IMR-90 (cell line): ENCODE measurements around the gene RAP2A. TPM values are rescaled to one million over a fixed set of nuclear protein-coding genes. Genes with fewer than 3 reads are reported as not detected.

Source experiments
- ATAC-seq: fragments of 200-7000 bp; cut with Tn5 transposase; 2 replicates; pipeline ENCODE4 v1.9.1; 2020; ENCODE audit warnings: low read depth, mild to moderate bottlenecking, moderate library complexity
- BruUV-seq: library from RNA; stranded (reverse); fragments of 400-500 nt; replicated peaks from 2 replicates; lab custom pipeline; 2021; lab: Mats Ljungman, UMichigan
- CTCF ChIA-PET: fragments of 300-600 bp; formaldehyde crosslinking; extraction: SDS; loops from one replicate; lab custom pipeline; 2021; ENCODE audit warnings: antibody characterized with exemption; lab: Yijun Ruan, JAX
- POLR2A ChIA-PET: fragments of 300-600 bp; sonication (Branson Sonifier 250); formaldehyde crosslinking; loops from one replicate; lab custom pipeline; 2022; ENCODE audit warnings: antibody characterized with exemption; ENCODE audit not compliant: unreplicated experiment; lab: Charles Lee
- DNase-seq: peaks from one replicate; pipeline ENCODE4 v3.0.0; 2013
- H2AFZ ChIP-seq: replicated peaks from 2 replicates; pipeline ENCODE3; 2013; ENCODE audit warnings: low read length, mild to moderate bottlenecking; ENCODE audit not compliant: poor library complexity
- H2AK5ac ChIP-seq: 2 replicates; pipeline ENCODE4 v1.6.1; 2013; ENCODE audit warnings: low read depth, low read length, inconsistent platforms
- H2AK9ac ChIP-seq: replicated peaks from 2 replicates; pipeline ENCODE3; 2013; ENCODE audit warnings: mild to moderate bottlenecking, low read depth, low read length, moderate library complexity; ENCODE audit not compliant: poor library complexity
- H2BK120ac ChIP-seq: 2 replicates; pipeline ENCODE4 v1.6.1; 2013; ENCODE audit warnings: low read depth, low read length, inconsistent platforms
- H2BK15ac ChIP-seq: 3 replicates; pipeline ENCODE4 v1.6.1; 2013; ENCODE audit warnings: low read depth, low read length, inconsistent platforms
- H2BK20ac ChIP-seq: 2 replicates; pipeline ENCODE4 v1.6.1; 2013; ENCODE audit warnings: low read depth, mild to moderate bottlenecking, inconsistent platforms, low read length, moderate library complexity
- H2BK5ac ChIP-seq: 2 replicates; pipeline ENCODE4 v1.6.1; 2013; ENCODE audit warnings: mild to moderate bottlenecking, low read depth, low read length, inconsistent platforms; ENCODE audit not compliant: poor library complexity, severe bottlenecking
- H3K14ac ChIP-seq: replicated peaks from 2 replicates; pipeline ENCODE4 v1.6.1; 2013; ENCODE audit warnings: low read depth, low read length, inconsistent platforms
- H3K18ac ChIP-seq: 2 replicates; pipeline ENCODE4 v1.6.1; 2013; ENCODE audit warnings: low read depth, low read length, control low read depth
- H3K23ac ChIP-seq: 2 replicates; pipeline ENCODE4 v1.6.1; 2013; ENCODE audit warnings: low read depth, low read length, inconsistent platforms
- H3K27ac ChIP-seq: 2 replicates; pipeline ENCODE4 v1.5.1; 2013; ENCODE audit warnings: mild to moderate bottlenecking, control low read depth, low read length; ENCODE audit not compliant: insufficient read depth
- H3K27me3 ChIP-seq: 2 replicates; pipeline ENCODE4 v1.6.1; 2013; ENCODE audit warnings: low read length; ENCODE audit not compliant: control insufficient read depth, insufficient read depth
- H3K36me3 ChIP-seq: 2 replicates; pipeline ENCODE4 v1.6.1; 2013; ENCODE audit warnings: low read length, mixed read lengths; ENCODE audit not compliant: control insufficient read depth, insufficient read depth
- H3K4ac ChIP-seq: 2 replicates; pipeline ENCODE4 v1.6.1; 2013; ENCODE audit warnings: low read depth, low read length, inconsistent platforms
- H3K4me1 ChIP-seq: 2 replicates; pipeline ENCODE4 v1.6.1; 2013; ENCODE audit warnings: low read length, mixed read lengths; ENCODE audit not compliant: control insufficient read depth, insufficient read depth
- H3K4me2 ChIP-seq: 2 replicates; pipeline ENCODE4 v1.6.1; 2013; ENCODE audit warnings: low read depth, mild to moderate bottlenecking, control low read depth, low read length, moderate library complexity
- H3K4me3 ChIP-seq: 2 replicates; pipeline ENCODE4 v1.5.1; 2013; ENCODE audit warnings: low read depth, mild to moderate bottlenecking, control low read depth, low read length, moderate library complexity; ENCODE audit not compliant: insufficient read depth
- H3K56ac ChIP-seq: 2 replicates; pipeline ENCODE4 v1.6.1; 2013; ENCODE audit warnings: low read length, inconsistent platforms; ENCODE audit not compliant: insufficient read depth; ENCODE audit errors: extremely low read depth
- H3K79me1 ChIP-seq, 2 experiments: 2 replicates each; pipeline ENCODE4 v1.6.1; 2013; ENCODE audit warnings: low read length in 2 of 2, inconsistent platforms in 1 of 2, low read depth in 1 of 2
- H3K9ac ChIP-seq: 2 replicates; pipeline ENCODE4 v1.6.1; 2013; ENCODE audit warnings: low read depth, low read length, control low read depth
- H3K9me1 ChIP-seq: 2 replicates; pipeline ENCODE4 v1.6.1; 2013; ENCODE audit warnings: low read length, inconsistent platforms; ENCODE audit not compliant: insufficient read depth
- H3K9me3 ChIP-seq: 2 replicates; pipeline ENCODE4 v1.6.1; 2013; ENCODE audit warnings: low read length; ENCODE audit not compliant: control insufficient read depth, insufficient read depth
- H4K20me1 ChIP-seq: 2 replicates; pipeline ENCODE4 v1.6.1; 2013; ENCODE audit warnings: low read length, inconsistent platforms; ENCODE audit not compliant: insufficient read depth
- H4K5ac ChIP-seq: 2 replicates; pipeline ENCODE4 v1.6.1; 2013; ENCODE audit warnings: mild to moderate bottlenecking, low read depth, low read length, control low read depth
- H4K8ac ChIP-seq, 2 experiments: 2 replicates each; pipeline ENCODE4 v1.6.1; 2013; ENCODE audit warnings: low read depth in 2 of 2, low read length in 2 of 2, control low read depth in 1 of 2, inconsistent platforms in 1 of 2
- H4K91ac ChIP-seq: 2 replicates; pipeline ENCODE4 v1.6.1; 2013; ENCODE audit warnings: low read depth, low read length, inconsistent platforms; ENCODE audit not compliant: insufficient read depth
- BHLHE40 ChIP-seq: fragments of 150-350 bp; IDR thresholded peaks from 2 replicates; pipeline ENCODE4 v1.6.1; 2016; ENCODE audit warnings: mild to moderate bottlenecking, low read depth, low read length
- ELK1 ChIP-seq: fragments of 150-350 bp; IDR thresholded peaks from 2 replicates; pipeline ENCODE4 v1.6.1; 2016; ENCODE audit warnings: low read depth, mild to moderate bottlenecking, low read length, moderate library complexity, borderline replicate concordance
- MAZ ChIP-seq: IDR thresholded peaks from 2 replicates; pipeline ENCODE4 v1.6.1; 2012; ENCODE audit warnings: low read depth, mild to moderate bottlenecking, low read length, improper control_type of control experiment, moderate library complexity, borderline replicate concordance
- MXI1 ChIP-seq: IDR thresholded peaks from 2 replicates; pipeline ENCODE4 v1.6.1; 2012; ENCODE audit warnings: low read depth, mild to moderate bottlenecking, low read length, moderate library complexity, borderline replicate concordance
- POLR2A ChIP-seq: IDR thresholded peaks from 2 replicates; pipeline ENCODE4 v1.6.1; 2012; ENCODE audit warnings: mild to moderate bottlenecking, low read depth, low read length
- RAD21 ChIP-seq: IDR thresholded peaks from 2 replicates; pipeline ENCODE4 v1.6.1; 2012; ENCODE audit warnings: low read length, improper control_type of control experiment
- RCOR1 ChIP-seq: IDR thresholded peaks from 2 replicates; pipeline ENCODE4 v1.6.1; 2012; ENCODE audit warnings: mild to moderate bottlenecking, low read length, improper control_type of control experiment; ENCODE audit not compliant: insufficient replicate concordance
- RFX5 ChIP-seq: IDR thresholded peaks from 2 replicates; pipeline ENCODE4 v1.8.0; 2012; ENCODE audit warnings: low read depth, mild to moderate bottlenecking, low read length, moderate library complexity
- USF2 ChIP-seq: fragments of 150-350 bp; IDR thresholded peaks from 2 replicates; pipeline ENCODE4 v1.6.1; 2017; ENCODE audit warnings: mild to moderate bottlenecking, antibody characterized with exemption, low read length, low read depth
- WGBS, 2 experiments: methylation state at CpG; one replicate each; pipeline versions ENCODE4 v1.1.5 to v1.1.7; 2013; ENCODE audit warnings: missing lambda C conversion rate in 2 of 2; ENCODE audit not compliant: insufficient read length in 1 of 2; ENCODE audit errors: extremely low coverage in 2 of 2; 5-methylcytosine and 5-hydroxymethylcytosine counted together
- dilution Hi-C: fragments of 300-500 bp; cut with HindIII; formaldehyde crosslinking; loops from one replicate; pipeline ENCODE4 v1.14.3; 2018; ENCODE audit warnings: low sequenced_read_pairs; ENCODE audit not compliant: unreplicated experiment
- in situ Hi-C: fragments of 300-500 bp; cut with MboI; formaldehyde crosslinking; loops from 3 replicates; pipeline ENCODE4 v1.14.3; 2019; ENCODE audit warnings: low sequenced_read_pairs, inconsistent platforms, mixed read lengths
- intact Hi-C: fragments of 100-400 bp; cut with micrococcal nuclease; formaldehyde crosslinking; loops from 2 replicates; pipeline ENCODE4 v1.10.0; 2022
- polyA plus RNA-seq, 3 experiments: library from polyadenylated mRNA; depleted of rRNA; stranded (reverse); fragments of >200 nt; gene quantifications; 2 replicates each; pipeline ENCODE4 v1.2.3, GENCODE V29; 2012; ENCODE audit warnings: low replicate concordance in 1 of 3
- total RNA-seq: library from RNA; depleted of rRNA; stranded (reverse); fragments of >200 nt; gene quantifications from 2 replicates; pipeline ENCODE4 v1.2.3, GENCODE V29; 2012
- TF ChIP-seq, protein P1 (sequence below): conservative IDR thresholded peaks from 2 replicates; pipeline ENCODE4 v1.5.1; 2012; ENCODE audit warnings: mild to moderate bottlenecking, low read depth, low read length, improper control_type of control experiment

RAP2A gene
- total and polyA plus RNA-seq, 2 of the 4 experiments (the other 2 are of a cell fraction): 6.4 to 21.0 TPM

DNA sequence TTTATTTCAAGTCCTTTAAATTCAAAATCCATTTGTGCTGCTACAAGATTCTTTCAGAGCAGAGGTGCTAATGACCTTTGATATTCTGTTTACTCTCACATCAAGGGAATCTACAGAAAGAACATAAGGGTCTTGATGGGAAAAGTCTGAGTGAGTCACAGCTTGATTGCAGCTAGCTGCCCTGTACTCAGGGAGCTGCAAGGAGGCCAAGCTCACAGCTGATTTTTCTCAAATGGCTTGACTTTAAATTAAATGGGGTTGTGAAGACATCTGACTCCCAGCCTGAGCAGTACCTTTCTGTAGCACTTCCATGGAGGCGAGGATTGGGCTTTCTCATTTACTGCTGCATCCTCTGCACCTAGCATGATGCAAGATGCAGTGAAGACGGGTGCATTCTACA, 62.5 kb downstream of the RAP2A start:
- Histone ChIP-seq H4K20me1 (no peaks in the 10 kb centered on the region), H3K4me1 (0 out of 2 replicates have a peak, but pooled peaks cover 2% of the 10 kb centered on the region), H4K5ac (no peak overlapping the region), H3K18ac (no peak overlapping the region), H3K4ac (no peak overlapping the region), H2AK5ac (no peak overlapping the region), H3K9me1 (peaks cover 5% of the 10 kb centered on the region; the same call in 1 of the 2 replicates), H3K56ac (no peak overlapping the region), H3K9me3 (no peaks in the 10 kb centered on the region), H2AK9ac (no peak overlapping the region), H3K4me2 (no peak overlapping the region), H3K14ac (no peak overlapping the region), H4K8ac (no peak overlapping the region), H3K4me3 (no peak overlapping the region), H2BK20ac (no peak overlapping the region), H3K9ac (no peak overlapping the region), H2BK15ac (no peak overlapping the region), H4K91ac (no peak overlapping the region), H2BK120ac (no peak overlapping the region), H3K79me1 (no peaks in the 10 kb centered on the region), H3K27ac (no peak overlapping the region), H2AFZ (no peak overlapping the region), H2BK5ac (no peak overlapping the region), H3K36me3 (no peaks in the 10 kb centered on the region), H3K27me3 (no peaks in the 10 kb centered on the region), H3K23ac (no peak overlapping the region)
- dilution Hi-C loops: no loop called here
- TF ChIP-seq RCOR1 (no peak), POLR2A (no peak), USF2 (no peak), RAD21 (no peak), MXI1 (no peak), RFX5 (no peak), MAZ (no peak), ELK1 (no peak), BHLHE40 (no peak)
- TF ChIP-seq, protein P1, sequence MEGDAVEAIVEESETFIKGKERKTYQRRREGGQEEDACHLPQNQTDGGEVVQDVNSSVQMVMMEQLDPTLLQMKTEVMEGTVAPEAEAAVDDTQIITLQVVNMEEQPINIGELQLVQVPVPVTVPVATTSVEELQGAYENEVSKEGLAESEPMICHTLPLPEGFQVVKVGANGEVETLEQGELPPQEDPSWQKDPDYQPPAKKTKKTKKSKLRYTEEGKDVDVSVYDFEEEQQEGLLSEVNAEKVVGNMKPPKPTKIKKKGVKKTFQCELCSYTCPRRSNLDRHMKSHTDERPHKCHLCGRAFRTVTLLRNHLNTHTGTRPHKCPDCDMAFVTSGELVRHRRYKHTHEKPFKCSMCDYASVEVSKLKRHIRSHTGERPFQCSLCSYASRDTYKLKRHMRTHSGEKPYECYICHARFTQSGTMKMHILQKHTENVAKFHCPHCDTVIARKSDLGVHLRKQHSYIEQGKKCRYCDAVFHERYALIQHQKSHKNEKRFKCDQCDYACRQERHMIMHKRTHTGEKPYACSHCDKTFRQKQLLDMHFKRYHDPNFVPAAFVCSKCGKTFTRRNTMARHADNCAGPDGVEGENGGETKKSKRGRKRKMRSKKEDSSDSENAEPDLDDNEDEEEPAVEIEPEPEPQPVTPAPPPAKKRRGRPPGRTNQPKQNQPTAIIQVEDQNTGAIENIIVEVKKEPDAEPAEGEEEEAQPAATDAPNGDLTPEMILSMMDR: no peak
- DNase-seq (no peak), ATAC-seq (no peak; the same call in 1 of the 2 replicates)
- CTCF ChIA-PET: no interaction called here
- intact Hi-C loops: no loop called here
- POLR2A ChIA-PET: no interaction called here
- in situ Hi-C loops: no loop called here
- no CpG with 5 or more reads among the region's 2 CpGs for WGBS, 2 experiments
- BruUV-seq: no TSS peak
